Activated naive CD8-positive, alpha-beta T cell treated with anti-CD3 and anti-CD28 coated beads, Interleukin-2, amount 50 U/mL, for 24 hours (primary cell): ENCODE data around the gene SMOC2.
"Not testable (repeated sequence)": the region's sequence is repeated elsewhere in the genome, so short reads cannot be mapped to it uniquely, and the experiment has no call there.

Experiments
- ATAC-seq: fragments of 150-1000 bp; cut with Tn5 transposase; one replicate; pipeline ENCODE4 v1.10.0; 2021
- DNase-seq: peaks from one replicate; pipeline ENCODE4 v3.0.0; 2021
- H3K27ac Mint-ChIP-seq: one replicate; pipeline ENCODE4 v1.8.0; 2021; ENCODE audit warnings: mild to moderate bottlenecking, mixed read lengths
- H3K27me3 Mint-ChIP-seq: one replicate; pipeline ENCODE4 v1.8.0; 2021; ENCODE audit warnings: mixed read lengths
- H3K36me3 Mint-ChIP-seq: one replicate; pipeline ENCODE4 v1.8.0; 2021; ENCODE audit warnings: low read depth, mixed read lengths
- H3K4me1 Mint-ChIP-seq: one replicate; pipeline ENCODE4 v1.8.0; 2021; ENCODE audit warnings: mixed read lengths
- H3K4me3 Mint-ChIP-seq: one replicate; pipeline ENCODE4 v1.8.0; 2021; ENCODE audit warnings: mild to moderate bottlenecking, moderate library complexity, mixed read lengths
- H3K9me3 Mint-ChIP-seq: one replicate; pipeline ENCODE4 v1.8.0; 2021; ENCODE audit warnings: mixed read lengths

SMOC2 gene

DNA sequence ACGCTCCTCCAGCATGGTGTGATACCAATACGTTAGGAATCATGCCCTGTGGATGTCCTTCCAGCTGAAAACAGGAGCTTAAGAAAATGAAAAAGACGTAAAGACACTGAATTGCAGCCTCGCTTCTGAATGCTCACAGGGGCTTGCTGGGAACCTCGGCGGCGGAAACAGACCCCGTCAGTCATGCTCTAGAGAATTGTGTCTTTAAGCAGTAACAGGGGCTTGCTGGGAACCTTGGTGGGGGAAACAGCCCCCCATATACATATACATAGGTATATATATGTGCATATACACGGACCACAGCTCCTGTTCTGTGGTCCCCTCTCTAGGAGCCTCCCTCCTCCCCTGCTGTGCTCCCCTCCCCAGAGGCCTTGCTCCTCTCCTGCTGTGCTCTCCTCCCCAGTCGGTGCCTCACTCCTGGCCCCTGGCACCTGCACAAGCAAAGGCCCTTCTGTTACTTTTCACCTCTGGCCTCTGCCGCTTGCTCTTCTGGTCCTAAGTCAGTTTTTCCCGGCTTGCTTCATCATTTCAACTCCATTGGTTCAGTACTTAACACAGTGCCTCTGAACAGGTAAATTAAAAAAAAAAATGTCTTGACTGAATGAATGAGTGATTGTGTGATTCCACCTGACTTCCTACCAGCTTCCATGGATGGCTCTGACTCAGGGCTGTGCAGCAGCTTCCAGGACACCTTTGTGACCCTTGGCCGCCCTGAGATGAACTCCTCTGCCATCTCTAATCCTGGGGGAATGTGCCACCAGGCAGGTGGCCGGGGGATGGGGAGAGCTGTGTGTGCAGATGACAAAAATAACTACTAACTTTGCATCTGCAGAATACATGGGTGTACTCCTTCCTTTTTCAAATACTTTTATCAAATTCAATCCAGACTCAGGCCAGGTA lies 246.1 kb downstream of the SMOC2 start:
- ATAC-seq: no peak
- Mint-ChIP-seq H3K4me3 (no peak overlapping the region), H3K9me3 (no peaks in the 10 kb centered on the region), H3K4me1 (no peaks in the 10 kb centered on the region), H3K27me3 (no peaks in the 10 kb centered on the region), H3K27ac (no peak overlapping the region), H3K36me3 (no peaks in the 10 kb centered on the region)
- DNase-seq: no peak

DNA sequence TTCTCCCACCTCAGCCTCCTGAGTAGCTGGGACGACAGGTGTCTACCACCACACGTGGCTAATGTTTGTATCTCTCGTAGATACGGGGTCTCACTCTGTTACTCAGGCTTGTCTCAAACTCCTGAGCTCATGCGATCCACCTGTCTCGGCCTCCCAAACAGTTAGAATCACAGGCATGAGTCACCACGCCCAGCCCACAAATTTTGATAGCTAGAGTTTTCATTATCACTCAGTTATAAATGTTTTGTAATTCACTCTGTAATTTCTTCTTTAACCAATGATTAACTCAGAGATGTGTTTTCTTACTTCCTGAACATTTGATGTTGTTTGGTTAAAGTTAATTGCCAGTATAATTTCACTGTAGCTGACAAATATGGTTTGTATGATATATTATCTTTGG lies 249.3 kb downstream of the SMOC2 start:
- H3K27me3 Mint-ChIP-seq: no peaks in the 10 kb centered on the region
- no peak overlapping the region for H3K27ac Mint-ChIP-seq
- no peaks in the 10 kb centered on the region for H3K9me3 Mint-ChIP-seq
- ATAC-seq (no peak), DNase-seq (no peak)
- no peaks in the 10 kb centered on the region for H3K4me1 Mint-ChIP-seq
- no peak overlapping the region for H3K4me3 Mint-ChIP-seq
- H3K36me3 Mint-ChIP-seq: no peaks in the 10 kb centered on the region

DNA sequence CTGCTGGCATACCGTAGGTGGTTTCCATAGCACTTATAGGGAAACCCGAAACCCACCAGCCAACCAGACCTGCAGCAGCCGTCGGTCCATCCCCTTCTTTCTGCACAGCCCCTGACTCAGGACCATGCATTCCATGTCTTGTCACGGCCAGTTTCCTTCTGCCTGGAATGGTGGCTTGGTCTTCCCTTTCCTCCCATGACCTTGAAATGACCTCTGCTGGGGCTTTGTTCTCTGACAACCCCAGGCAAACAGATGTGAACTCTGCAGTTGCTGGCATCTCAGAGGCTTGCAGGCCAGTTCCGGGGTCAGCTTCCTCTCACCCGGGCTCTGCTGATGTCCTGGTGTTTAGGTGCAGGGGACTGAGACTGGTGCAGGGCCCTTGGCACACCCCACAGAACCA lies 250.8 kb downstream of the SMOC2 start:
- no peaks in the 10 kb centered on the region for H3K4me1 Mint-ChIP-seq
- no peak overlapping the region for H3K27ac Mint-ChIP-seq
- no peaks in the 10 kb centered on the region for H3K27me3 Mint-ChIP-seq
- H3K36me3 Mint-ChIP-seq: no peaks in the 10 kb centered on the region
- H3K9me3 Mint-ChIP-seq: peaks cover 3% of the 10 kb centered on the region
- no peak overlapping the region for H3K4me3 Mint-ChIP-seq
- no peak for DNase-seq
- no peak for ATAC-seq

DNA sequence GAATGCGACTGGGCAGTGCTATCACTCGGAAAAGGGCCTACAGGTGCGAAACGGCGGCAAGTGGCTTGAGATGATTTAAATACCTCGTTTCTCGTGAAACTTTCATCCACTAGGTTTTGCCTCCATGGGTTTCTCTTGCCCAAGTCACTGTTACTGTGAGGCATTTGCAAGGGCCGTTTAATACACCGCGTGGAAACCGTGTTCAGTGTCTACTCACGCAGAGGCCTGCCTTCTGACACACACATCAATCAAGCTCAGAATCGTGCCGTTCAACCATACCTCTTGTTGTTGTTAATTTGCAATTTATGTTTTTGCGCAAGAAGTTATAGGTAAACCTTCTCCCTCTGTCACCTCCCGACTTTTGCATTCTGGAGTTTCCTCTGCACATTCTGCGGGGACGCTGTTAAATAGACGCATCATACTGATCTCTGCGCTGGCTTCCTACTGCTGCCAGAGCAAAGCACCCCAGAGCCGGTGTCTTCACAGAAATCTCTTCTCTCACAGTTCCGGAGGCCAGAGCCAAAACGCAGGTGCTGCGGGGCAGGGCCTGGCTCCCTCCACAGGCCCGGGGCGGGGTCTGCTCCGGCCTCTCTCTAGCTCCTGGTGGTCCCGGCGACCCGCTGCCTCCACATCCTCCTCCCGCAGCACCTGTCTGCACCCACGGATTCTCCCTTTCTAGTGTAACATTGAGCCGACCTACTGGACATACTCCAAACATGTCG lies 251.4 kb downstream of the SMOC2 start:
- no peak overlapping the region for H3K27ac Mint-ChIP-seq
- H3K4me1 Mint-ChIP-seq: no peaks in the 10 kb centered on the region
- no peak for DNase-seq
- no peaks in the 10 kb centered on the region for H3K27me3 Mint-ChIP-seq
- no peak for ATAC-seq
- H3K4me3 Mint-ChIP-seq: no peak overlapping the region
- H3K36me3 Mint-ChIP-seq: no peaks in the 10 kb centered on the region
- H3K9me3 Mint-ChIP-seq: peaks cover 3% of the 10 kb centered on the region

DNA sequence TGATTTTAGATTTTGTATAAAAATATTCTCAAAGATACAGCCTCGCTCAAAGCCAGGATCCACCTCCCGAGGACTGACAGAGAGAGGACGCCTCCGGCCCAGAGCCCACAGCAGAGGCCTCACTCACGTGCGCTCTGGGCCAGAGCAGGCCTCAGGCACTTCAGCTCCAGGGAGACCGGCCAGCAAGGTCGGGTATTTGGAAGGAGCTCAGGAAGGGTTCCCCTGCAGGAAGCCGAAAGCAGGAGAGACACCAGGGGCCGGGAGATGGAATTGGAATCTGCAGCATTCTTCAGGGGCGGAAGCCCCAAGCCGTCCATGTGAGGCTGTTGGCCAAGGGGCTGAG lies 251.9 kb downstream of the SMOC2 start:
- DNase-seq, H3K36me3 Mint-ChIP-seq, H3K27ac Mint-ChIP-seq, H3K27me3 Mint-ChIP-seq, H3K4me1 Mint-ChIP-seq, H3K9me3 Mint-ChIP-seq, H3K4me3 Mint-ChIP-seq, ATAC-seq: not testable (repeated sequence)

DNA sequence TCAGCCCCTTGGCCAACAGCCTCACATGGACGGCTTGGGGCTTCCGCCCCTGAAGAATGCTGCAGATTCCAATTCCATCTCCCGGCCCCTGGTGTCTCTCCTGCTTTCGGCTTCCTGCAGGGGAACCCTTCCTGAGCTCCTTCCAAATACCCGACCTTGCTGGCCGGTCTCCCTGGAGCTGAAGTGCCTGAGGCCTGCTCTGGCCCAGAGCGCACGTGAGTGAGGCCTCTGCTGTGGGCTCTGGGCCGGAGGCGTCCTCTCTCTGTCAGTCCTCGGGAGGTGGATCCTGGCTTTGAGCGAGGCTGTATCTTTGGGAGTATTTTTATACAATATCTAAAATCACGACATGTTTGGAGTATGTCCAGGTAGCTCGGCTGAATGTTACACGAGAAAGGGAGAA lies 253.8 kb downstream of the SMOC2 start:
- not testable (repeated sequence) for H3K9me3 Mint-ChIP-seq, H3K4me3 Mint-ChIP-seq, DNase-seq, H3K4me1 Mint-ChIP-seq, ATAC-seq, H3K36me3 Mint-ChIP-seq, H3K27me3 Mint-ChIP-seq, H3K27ac Mint-ChIP-seq

DNA sequence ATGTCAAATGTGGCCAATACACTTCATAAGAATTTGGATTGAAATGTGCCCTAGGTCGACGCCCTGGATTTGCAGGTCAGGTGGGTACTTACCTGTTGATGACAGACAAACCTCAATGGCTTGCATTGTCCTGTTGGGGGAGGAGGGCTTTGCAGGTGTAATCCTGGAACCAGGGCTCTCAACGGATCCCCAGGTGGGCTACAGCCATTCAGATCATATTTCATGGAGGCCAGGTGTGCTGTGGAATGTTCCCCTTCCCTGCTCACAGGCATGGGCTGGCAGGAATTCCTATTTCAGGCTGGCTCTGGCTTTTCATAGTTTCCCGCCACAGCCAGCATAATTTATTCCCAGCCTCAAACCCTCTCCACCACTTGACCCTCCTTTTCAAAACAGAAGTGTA lies 254.7 kb downstream of the SMOC2 start:
- Mint-ChIP-seq H3K27ac (no peak overlapping the region), H3K36me3 (no peaks in the 10 kb centered on the region), H3K27me3 (no peaks in the 10 kb centered on the region), H3K9me3 (peaks cover 3% of the 10 kb centered on the region), H3K4me1 (no peaks in the 10 kb centered on the region), H3K4me3 (no peak overlapping the region)
- DNase-seq (no peak), ATAC-seq (no peak)

DNA sequence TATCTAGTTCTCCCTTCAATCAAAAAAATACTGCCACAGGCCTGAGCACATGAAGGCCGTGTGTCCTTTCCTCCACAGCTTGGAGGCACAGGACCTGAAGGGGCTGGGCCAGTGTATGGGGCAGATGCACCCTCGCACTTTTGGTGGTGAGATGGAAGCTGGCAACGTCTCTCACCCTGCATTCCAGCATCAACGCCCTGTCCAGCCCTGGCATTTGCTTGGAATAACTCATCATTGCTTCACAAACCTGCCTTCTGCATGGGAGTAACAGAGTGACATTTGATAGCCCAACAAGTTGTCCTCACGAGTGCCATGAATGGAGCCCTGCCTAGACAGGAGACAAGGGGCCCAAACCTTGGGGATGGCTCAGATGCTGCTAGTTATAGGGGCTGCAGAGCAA lies 257.9 kb downstream of the SMOC2 start:
- H3K36me3 Mint-ChIP-seq: no peaks in the 10 kb centered on the region
- no peak overlapping the region for H3K27ac Mint-ChIP-seq
- DNase-seq (no peak), ATAC-seq (no peak)
- H3K9me3 Mint-ChIP-seq: peaks cover 3% of the 10 kb centered on the region
- peaks cover 3% of the 10 kb centered on the region for H3K27me3 Mint-ChIP-seq
- H3K4me3 Mint-ChIP-seq: no peak overlapping the region
- H3K4me1 Mint-ChIP-seq: no peaks in the 10 kb centered on the region

DNA sequence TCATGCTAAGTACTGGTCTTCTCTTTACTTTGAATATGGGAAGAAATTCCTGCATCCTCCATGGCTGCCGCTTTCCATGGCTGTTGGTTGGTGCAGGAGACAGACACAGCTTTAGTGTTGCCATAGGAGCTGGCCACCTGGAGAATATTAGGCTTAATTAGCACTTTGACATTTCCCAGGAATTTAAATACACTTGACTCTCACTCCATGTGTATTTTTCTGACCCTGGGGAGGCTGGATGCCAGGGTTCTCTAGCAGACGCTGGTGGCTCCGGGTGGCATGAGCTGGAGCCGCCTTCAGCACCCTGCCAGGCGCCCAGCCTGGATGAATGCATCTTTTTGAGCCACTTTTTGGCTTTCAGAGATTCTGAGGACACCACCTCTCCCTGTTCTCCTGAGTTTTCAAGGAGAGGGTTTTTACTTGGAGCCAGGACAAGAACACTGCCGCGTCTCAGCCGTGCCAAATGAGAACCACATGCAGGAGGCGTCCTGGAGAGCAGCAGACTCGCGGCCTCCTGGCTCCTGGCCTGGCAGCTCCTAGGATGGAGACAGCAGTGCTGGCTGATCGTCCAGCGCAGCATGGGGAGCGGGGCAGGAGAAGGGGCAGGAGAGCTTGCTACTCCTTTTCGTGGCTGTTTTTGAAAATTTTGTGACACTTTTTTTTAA lies 258.8 kb downstream of the SMOC2 start:
- H3K36me3 Mint-ChIP-seq: no peaks in the 10 kb centered on the region
- DNase-seq (no peak), ATAC-seq (no peak)
- no peak overlapping the region for H3K27ac Mint-ChIP-seq
- H3K27me3 Mint-ChIP-seq: peaks cover 3% of the 10 kb centered on the region
- peaks cover 3% of the 10 kb centered on the region for H3K9me3 Mint-ChIP-seq
- H3K4me1 Mint-ChIP-seq: no peaks in the 10 kb centered on the region
- H3K4me3 Mint-ChIP-seq: no peak overlapping the region

DNA sequence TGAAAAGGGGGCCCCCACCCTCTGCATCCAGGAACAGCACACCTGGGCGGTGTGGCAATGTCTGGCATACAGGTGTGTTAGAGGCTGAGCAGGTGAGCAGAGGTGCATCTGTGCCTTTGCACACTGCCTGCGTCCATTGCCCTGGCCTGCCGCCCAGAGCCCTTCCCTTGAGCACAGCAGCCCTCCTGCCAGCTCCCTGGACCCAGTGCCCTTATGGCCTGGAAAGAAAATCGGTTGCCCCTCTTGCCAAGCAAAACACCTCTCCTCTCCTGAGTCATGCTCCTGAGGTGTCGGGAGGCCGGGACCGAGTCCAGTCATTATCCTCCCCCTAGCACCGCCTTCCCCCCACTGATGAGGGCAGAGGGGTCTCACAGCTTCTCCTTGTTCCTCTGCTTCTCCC lies 259.9 kb downstream of the SMOC2 start:
- ATAC-seq: no peak
- H3K27me3 Mint-ChIP-seq: peaks cover 3% of the 10 kb centered on the region
- DNase-seq: no peak
- peaks cover 3% of the 10 kb centered on the region for H3K9me3 Mint-ChIP-seq
- no peak overlapping the region for H3K4me3 Mint-ChIP-seq
- no peaks in the 10 kb centered on the region for H3K4me1 Mint-ChIP-seq
- H3K36me3 Mint-ChIP-seq: no peaks in the 10 kb centered on the region
- H3K27ac Mint-ChIP-seq: no peak overlapping the region

DNA sequence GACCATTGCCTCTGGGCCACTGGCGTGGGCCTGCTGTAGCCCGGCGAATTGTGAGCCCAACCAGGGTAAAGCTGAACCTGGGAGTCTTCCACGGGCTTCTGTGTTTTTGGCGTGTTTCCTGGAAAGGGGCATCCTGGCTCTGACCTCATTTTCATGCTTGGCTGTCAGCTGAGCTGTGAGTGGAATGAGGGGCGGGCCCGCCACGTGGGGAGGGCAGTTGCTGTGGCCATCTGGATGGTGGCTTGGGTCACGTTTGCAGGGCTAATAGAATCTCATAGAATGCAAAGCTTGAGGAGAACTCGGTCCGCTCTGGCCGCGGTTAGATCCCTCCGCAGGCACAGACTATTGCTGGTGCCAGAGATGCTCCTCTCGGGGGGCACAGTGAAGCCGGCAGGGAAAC lies 263.0 kb downstream of the SMOC2 start:
- peaks cover 4% of the 10 kb centered on the region for H3K9me3 Mint-ChIP-seq
- DNase-seq (no peak), ATAC-seq (no peak)
- H3K4me3 Mint-ChIP-seq: no peak overlapping the region
- peaks cover 3% of the 10 kb centered on the region for H3K27me3 Mint-ChIP-seq
- no peaks in the 10 kb centered on the region for H3K36me3 Mint-ChIP-seq
- H3K4me1 Mint-ChIP-seq: no peaks in the 10 kb centered on the region
- no peak overlapping the region for H3K27ac Mint-ChIP-seq

DNA sequence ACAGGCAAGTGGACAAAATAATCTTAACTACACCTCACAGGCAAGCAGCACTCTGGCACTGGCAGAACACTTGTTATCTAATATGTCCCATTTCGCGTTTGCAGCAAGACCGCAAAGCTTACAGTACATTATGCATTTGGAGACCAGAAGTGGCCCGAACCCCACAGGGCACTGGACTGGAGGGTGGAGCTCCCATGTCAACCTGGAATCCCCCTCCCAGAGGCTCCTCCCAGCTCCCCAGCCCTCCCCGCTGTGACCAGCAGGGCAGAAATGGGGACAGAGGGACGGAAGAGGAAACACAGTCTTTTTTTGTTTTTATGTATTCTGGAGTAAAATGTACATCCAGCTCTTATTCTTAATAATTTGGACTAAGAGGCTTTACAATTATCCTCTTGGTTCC lies 263.7 kb downstream of the SMOC2 start:
- Mint-ChIP-seq H3K9me3 (peaks cover 4% of the 10 kb centered on the region), H3K36me3 (no peaks in the 10 kb centered on the region), H3K27ac (no peak overlapping the region), H3K4me1 (no peaks in the 10 kb centered on the region), H3K4me3 (no peak overlapping the region), H3K27me3 (peaks cover 3% of the 10 kb centered on the region)
- ATAC-seq: no peak
- DNase-seq: no peak

DNA sequence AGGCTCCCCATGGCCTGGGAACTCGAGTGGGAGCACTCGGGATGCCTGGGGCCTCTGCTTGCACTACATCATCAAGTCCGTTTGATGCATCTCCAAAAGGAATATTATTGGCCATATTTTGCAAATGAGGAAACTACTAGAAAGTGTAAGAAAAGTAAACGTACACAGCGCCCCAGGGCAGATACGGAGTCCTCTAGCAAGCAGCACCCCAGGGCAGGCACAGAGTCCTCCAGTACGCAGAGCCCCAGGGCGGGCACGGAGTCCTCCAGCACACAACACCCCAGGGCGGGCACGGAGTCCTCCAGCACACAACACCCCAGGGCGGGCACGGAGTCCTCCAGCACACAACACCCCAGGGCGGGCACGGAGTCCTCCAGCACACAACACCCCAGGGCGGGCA lies 264.3 kb downstream of the SMOC2 start:
- not testable (repeated sequence) for H3K4me3 Mint-ChIP-seq, H3K4me1 Mint-ChIP-seq, ATAC-seq, H3K9me3 Mint-ChIP-seq, DNase-seq, H3K27ac Mint-ChIP-seq, H3K27me3 Mint-ChIP-seq, H3K36me3 Mint-ChIP-seq

DNA sequence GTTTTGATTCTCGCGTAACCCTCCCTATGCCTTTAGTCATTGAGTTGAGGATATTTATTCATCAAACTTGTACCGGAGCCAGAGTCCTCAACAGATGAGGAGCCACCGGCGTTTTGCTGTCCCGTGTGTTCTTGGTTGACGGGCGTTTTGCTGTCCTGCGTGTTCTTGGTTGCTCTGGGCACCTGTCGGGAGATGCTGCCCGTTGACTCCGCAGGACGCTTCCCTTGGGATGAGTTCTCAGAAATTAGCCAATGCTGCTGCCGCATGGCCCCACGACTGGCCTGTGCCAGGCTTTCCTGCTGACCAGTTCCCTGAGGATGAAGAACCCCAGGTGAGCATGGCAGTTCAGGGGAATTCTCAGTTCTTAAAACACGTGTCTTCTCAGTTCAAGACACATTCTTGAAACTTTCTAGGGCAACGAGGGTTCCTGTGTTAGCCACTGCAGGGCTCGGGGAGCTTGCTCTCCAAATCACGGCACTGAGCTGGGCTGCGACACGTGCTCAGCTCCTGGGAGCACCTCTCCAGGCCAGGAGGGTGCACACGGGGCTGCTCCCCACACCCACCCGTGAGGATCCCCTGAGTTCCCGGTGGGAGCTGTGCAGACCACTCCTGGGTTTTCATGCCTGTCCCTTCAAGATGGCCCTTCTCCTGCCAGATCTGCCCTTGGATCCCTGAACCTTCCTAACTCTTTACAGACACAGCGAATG lies 265.6 kb downstream of the SMOC2 start:
- no peaks in the 10 kb centered on the region for H3K4me1 Mint-ChIP-seq
- no peak for DNase-seq
- no peak for ATAC-seq
- H3K27ac Mint-ChIP-seq: no peak overlapping the region
- H3K9me3 Mint-ChIP-seq: peaks cover 4% of the 10 kb centered on the region
- H3K4me3 Mint-ChIP-seq: no peak overlapping the region
- no peaks in the 10 kb centered on the region for H3K36me3 Mint-ChIP-seq
- H3K27me3 Mint-ChIP-seq: peaks cover 3% of the 10 kb centered on the region
